ENCODE measurements around the gene NUMB. TPM values are rescaled to one million over a fixed set of nuclear protein-coding genes. Genes with fewer than 3 reads are reported as not detected.
A peak's percentile ranks its signal among the peaks of the same experiment; 100 is the strongest.

The NUMB gene
- total RNA-seq, 6 donors from 2014 or later = 85.6 to 169 (median 118) TPM

GRCh38 chr14:73263606-73264005 is 194.7 kb downstream of the NUMB start:
- Histone ChIP-seq H3K4me3 (no peak overlapping the region), H3K9me3 (no peaks in the 10 kb centered on the region), H3K27me3 (no peaks in the 10 kb centered on the region), H3K36me3 (no peaks in the 10 kb centered on the region), H3K27ac (no peak overlapping the region), H3K4me1 (no peaks in the 10 kb centered on the region)
- DNase-seq (no peak), ATAC-seq (ENCODE audit: low FRiP score in 2 of 2) (no peak)
- TF ChIP-seq POLR2A (IDR thresholded peaks at IDR 0.05) = no peak
- no peak for TF ChIP-seq EP300 (IDR thresholded peaks at IDR 0.05)
- TF ChIP-seq CTCF (IDR thresholded peaks at IDR 0.05) = no peak
- TF ChIP-seq POLR2AphosphoS5 (IDR thresholded peaks at IDR 0.05) = no peak
- WGBS, 2 donors = 81 to 90% methylated on average over 2 to 6 of the region's 7 CpGs

GRCh38 chr14:73262427-73263183 is 195.7 kb downstream of the NUMB start:
- 92% methylated on average over 9 to 20 of the region's 20 CpGs for WGBS, 2 donors
- H3K27me3 ChIP-seq = no peaks in the 10 kb centered on the region
- TF ChIP-seq POLR2A (IDR thresholded peaks at IDR 0.05) (no peak), EP300 (IDR thresholded peaks at IDR 0.05) (no peak), POLR2AphosphoS5 (IDR thresholded peaks at IDR 0.05) (no peak), CTCF (IDR thresholded peaks at IDR 0.05) (no peak)
- ATAC-seq (ENCODE audit: low FRiP score in 2 of 2) (no peak), DNase-seq (peak in 1 of 2 donors; percentile 63)
- no peaks in the 10 kb centered on the region for H3K36me3 ChIP-seq
- H3K27ac ChIP-seq = no peak overlapping the region
- H3K4me3 ChIP-seq = no peak overlapping the region
- H3K9me3 ChIP-seq = no peaks in the 10 kb centered on the region
- no peaks in the 10 kb centered on the region for H3K4me1 ChIP-seq

GRCh38 chr14:73261520-73262426 is 196.6 kb downstream of the NUMB start:
- ATAC-seq (ENCODE audit: low FRiP score in 2 of 2) (no peak), DNase-seq (peak in 1 of 2 donors; percentile 58)
- Histone ChIP-seq H3K27me3 (no peaks in the 10 kb centered on the region), H3K9me3 (no peaks in the 10 kb centered on the region), H3K36me3 (no peaks in the 10 kb centered on the region), H3K27ac (no peak overlapping the region), H3K4me1 (no peaks in the 10 kb centered on the region), H3K4me3 (no peak overlapping the region)
- TF ChIP-seq POLR2AphosphoS5 (IDR thresholded peaks at IDR 0.05) (no peak), CTCF (IDR thresholded peaks at IDR 0.05) (no peak), POLR2A (IDR thresholded peaks at IDR 0.05) (no peak), EP300 (IDR thresholded peaks at IDR 0.05) (no peak)
- WGBS, 2 donors = 88% methylated on average over 10 to 15 of the region's 15 CpGs

GRCh38 chr14:73261075-73261474 is 197.3 kb downstream of the NUMB start:
- Histone ChIP-seq H3K9me3 (no peaks in the 10 kb centered on the region), H3K36me3 (no peaks in the 10 kb centered on the region), H3K27me3 (no peaks in the 10 kb centered on the region), H3K4me1 (no peaks in the 10 kb centered on the region), H3K4me3 (no peak overlapping the region), H3K27ac (no peak overlapping the region)
- no peak for DNase-seq
- ATAC-seq (ENCODE audit: low FRiP score in 2 of 2) = no peak
- WGBS, 2 donors = 67 to 100% methylated on average over 2 to 5 of the region's 6 CpGs
- TF ChIP-seq CTCF (IDR thresholded peaks at IDR 0.05) (no peak), POLR2A (IDR thresholded peaks at IDR 0.05) (no peak), EP300 (IDR thresholded peaks at IDR 0.05) (no peak), POLR2AphosphoS5 (IDR thresholded peaks at IDR 0.05) (no peak)
